ENCODE results near the gene PHACTR4. TPM values are rescaled to one million over a fixed set of nuclear protein-coding genes. Genes with fewer than 3 reads are reported as not detected.

PHACTR4 gene
- total and polyA plus RNA-seq, 2 of the 13 experiments (the other 11 are each of a cell fraction or from before 2014, with no cell fraction given): 13.9 to 17.1 TPM

DNA sequence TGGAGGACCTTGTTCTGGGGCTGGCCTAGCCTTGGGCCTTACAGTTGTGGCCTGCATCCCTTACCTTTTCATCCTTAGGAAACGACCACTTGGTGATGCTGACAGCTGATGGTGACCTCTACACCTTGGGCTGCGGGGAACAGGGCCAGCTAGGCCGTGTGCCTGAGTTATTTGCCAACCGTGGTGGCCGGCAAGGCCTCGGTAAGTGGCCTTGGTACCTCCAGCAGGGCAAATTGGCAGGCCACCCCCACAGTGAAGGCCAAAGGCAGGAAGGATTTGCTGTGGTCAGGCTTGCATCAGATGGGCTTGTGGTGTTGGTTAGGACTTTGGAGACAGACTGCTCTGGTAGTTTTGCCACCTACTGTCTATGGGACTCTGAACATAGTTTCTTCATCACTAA, 165.6 kb downstream of the PHACTR4 start:
- no peak overlapping the region for H3K9ac ChIP-seq (ENCODE audit: insufficient read depth, low read depth, low read length)
- WGBS (ENCODE audit: low lambda C conversion rate): 100% methylated on average over 2 of the region's 6 CpGs
- H3K9me3 ChIP-seq (ENCODE audit: low read length): no peaks in the 10 kb centered on the region
- H2AFZ ChIP-seq (ENCODE audit: low read length): no peak overlapping the region
- no peak overlapping the region for H3K4me3 ChIP-seq (replicated peaks in 1 of 3; ENCODE audit: insufficient read depth in 1 of 3, low read depth in 2 of 3, low read length in 3 of 3)
- H3K4me1 ChIP-seq (ENCODE audit: insufficient read depth, low read length): no peaks in the 10 kb centered on the region
- POLR2A ChIA-PET: no interaction called here
- no peaks in the 10 kb centered on the region for H4K20me1 ChIP-seq (ENCODE audit: insufficient read depth, low read length)
- no peak for ATAC-seq
- no peaks in the 10 kb centered on the region for H3K27me3 ChIP-seq (ENCODE audit: control insufficient read depth in 1 of 2, insufficient read depth in 2 of 2, low read length in 2 of 2)
- TF ChIP-seq, protein P1, sequence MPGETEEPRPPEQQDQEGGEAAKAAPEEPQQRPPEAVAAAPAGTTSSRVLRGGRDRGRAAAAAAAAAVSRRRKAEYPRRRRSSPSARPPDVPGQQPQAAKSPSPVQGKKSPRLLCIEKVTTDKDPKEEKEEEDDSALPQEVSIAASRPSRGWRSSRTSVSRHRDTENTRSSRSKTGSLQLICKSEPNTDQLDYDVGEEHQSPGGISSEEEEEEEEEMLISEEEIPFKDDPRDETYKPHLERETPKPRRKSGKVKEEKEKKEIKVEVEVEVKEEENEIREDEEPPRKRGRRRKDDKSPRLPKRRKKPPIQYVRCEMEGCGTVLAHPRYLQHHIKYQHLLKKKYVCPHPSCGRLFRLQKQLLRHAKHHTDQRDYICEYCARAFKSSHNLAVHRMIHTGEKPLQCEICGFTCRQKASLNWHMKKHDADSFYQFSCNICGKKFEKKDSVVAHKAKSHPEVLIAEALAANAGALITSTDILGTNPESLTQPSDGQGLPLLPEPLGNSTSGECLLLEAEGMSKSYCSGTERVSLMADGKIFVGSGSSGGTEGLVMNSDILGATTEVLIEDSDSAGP (CRISPR knock-in tag; IDR thresholded peaks at IDR 0.05; ENCODE audit: borderline replicate concordance): no peak
- TF ChIP-seq, protein P2, sequence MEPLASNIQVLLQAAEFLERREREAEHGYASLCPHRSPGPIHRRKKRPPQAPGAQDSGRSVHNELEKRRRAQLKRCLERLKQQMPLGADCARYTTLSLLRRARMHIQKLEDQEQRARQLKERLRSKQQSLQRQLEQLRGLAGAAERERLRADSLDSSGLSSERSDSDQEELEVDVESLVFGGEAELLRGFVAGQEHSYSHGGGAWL (CRISPR knock-in tag; IDR thresholded peaks at IDR 0.05): no peak
- TF ChIP-seq ZBTB20 (CRISPR knock-in tag; IDR thresholded peaks at IDR 0.05; ENCODE audit: borderline replicate concordance, low read depth) (no peak), KMT2B (CRISPR knock-in tag; IDR thresholded peaks at IDR 0.05) (no peak), GABPA (IDR thresholded peaks at IDR 0.05; ENCODE audit: low read depth, low read length) (no peak), GABPA (CRISPR knock-in tag; IDR thresholded peaks at IDR 0.05; ENCODE audit: low read depth) (no peak), FOXA3 (CRISPR knock-in tag; IDR thresholded peaks at IDR 0.05) (no peak), TRIM24 (CRISPR knock-in tag; IDR thresholded peaks at IDR 0.05) (no peak), PHF8 (CRISPR knock-in tag; IDR thresholded peaks at IDR 0.05) (no peak), PAWR (CRISPR knock-in tag; IDR thresholded peaks at IDR 0.05; ENCODE audit: borderline replicate concordance) (no peak), NONO (IDR thresholded peaks at IDR 0.05) (no peak), NONO (CRISPR knock-in tag; conservative IDR thresholded peaks at IDR 0.05) (no peak), ZNF383 (CRISPR knock-in tag; IDR thresholded peaks at IDR 0.05; ENCODE audit: borderline replicate concordance) (no peak), ZNF556 (CRISPR knock-in tag; IDR thresholded peaks at IDR 0.05; ENCODE audit: borderline replicate concordance) (no peak), ZKSCAN5 (CRISPR knock-in tag; IDR thresholded peaks at IDR 0.05) (no peak), RARA (CRISPR knock-in tag; IDR thresholded peaks at IDR 0.05) (no peak), PRPF4 (IDR thresholded peaks at IDR 0.05; ENCODE audit: low read depth, low read length, poor library complexity, severe bottlenecking) (no peak), ERF (CRISPR knock-in tag; IDR thresholded peaks at IDR 0.05) (no peak)
- H3K4me2 ChIP-seq (ENCODE audit: low read depth, low read length): no peak overlapping the region
- no TSS peak for BruUV-seq (replicated peaks)
- DNase-seq (ENCODE audit: low spot score): no peak
- H3K36me3 ChIP-seq (replicated peaks in 1 of 2; ENCODE audit: control insufficient read depth in 1 of 2, insufficient read depth in 2 of 2, low read length in 2 of 2): peaks cover 36 to 64% of the 10 kb centered on the region in 2 experiments
- no peak overlapping the region for H3K27ac ChIP-seq (ENCODE audit: extremely low read length, insufficient read depth, low read length)
- in situ Hi-C loops (cut with HindIII; ENCODE audit: extremely low pct_ligation_motif_present, low pct_unique_long_range_greater_than_20kb): no loop called here
- no peak for FAIRE-seq
- intact Hi-C loops (cut with micrococcal nuclease; ENCODE audit: unreplicated experiment): no loop called here
- CTCF ChIA-PET (ENCODE audit: low intra/inter-chr PET ratio, low total read pairs): no interaction called here
- H3K79me2 ChIP-seq (ENCODE audit: insufficient read depth, low read length): no peaks in the 10 kb centered on the region
